H9 (cell line): Measurements from ENCODE around the gene SLC22A12. TPM values are rescaled to one million over a fixed set of nuclear protein-coding genes. Genes with fewer than 3 reads are reported as not detected.

Source experiments
- DNase-seq: peaks from one replicate; pipeline ENCODE4 v3.0.0-alpha.2; 2017
- H2AFZ ChIP-seq: one replicate; pipeline ENCODE4 v1.6.1; 2013; ENCODE audit warnings: mild to moderate bottlenecking, low read length, control low read depth, moderate library complexity
- H2AK5ac ChIP-seq: 2 replicates; pipeline ENCODE4 v1.6.1; 2013; ENCODE audit warnings: low read length, control low read depth, mixed read lengths; ENCODE audit not compliant: insufficient read length
- H2BK120ac ChIP-seq: one replicate; pipeline ENCODE4 v1.6.1; 2013; ENCODE audit warnings: low read depth, mild to moderate bottlenecking, low read length, control low read depth, inconsistent platforms; ENCODE audit not compliant: poor library complexity, severe bottlenecking
- H2BK12ac ChIP-seq: 2 replicates; pipeline ENCODE4 v1.6.1; 2013; ENCODE audit warnings: low read length, control low read depth, mixed read lengths, low read depth; ENCODE audit not compliant: insufficient read length
- H2BK15ac ChIP-seq: 2 replicates; pipeline ENCODE4 v1.6.1; 2013; ENCODE audit warnings: low read depth, low read length, control low read depth
- H2BK20ac ChIP-seq: one replicate; pipeline ENCODE4 v1.6.1; 2013; ENCODE audit warnings: low read depth, mild to moderate bottlenecking, low read length, control low read depth, inconsistent platforms; ENCODE audit not compliant: poor library complexity, severe bottlenecking
- H2BK5ac ChIP-seq: 2 replicates; pipeline ENCODE4 v1.6.1; 2013; ENCODE audit warnings: low read length, control low read depth, mixed read lengths; ENCODE audit not compliant: insufficient read length
- H3K14ac ChIP-seq: 2 replicates; pipeline ENCODE4 v1.6.1; 2013; ENCODE audit warnings: low read length, control low read depth; ENCODE audit not compliant: insufficient read depth
- H3K18ac ChIP-seq: 2 replicates; pipeline ENCODE4 v1.6.1; 2013; ENCODE audit warnings: low read depth, mild to moderate bottlenecking, mixed read lengths, low read length, control low read depth; ENCODE audit not compliant: insufficient read length
- H3K23ac ChIP-seq: 2 replicates; pipeline ENCODE4 v1.6.1; 2013; ENCODE audit warnings: low read length, control low read depth, mixed read lengths, low read depth; ENCODE audit not compliant: insufficient read length
- H3K23me2 ChIP-seq: 2 replicates; pipeline ENCODE4 v1.6.1; 2013; ENCODE audit warnings: low read depth, mild to moderate bottlenecking, mixed read lengths, low read length, control low read depth; ENCODE audit not compliant: insufficient read length, poor library complexity, severe bottlenecking
- H3K27ac ChIP-seq: 2 replicates; pipeline ENCODE4 v1.5.1; 2013; ENCODE audit warnings: low read length, control low read depth, mixed read lengths, low read depth; ENCODE audit not compliant: insufficient read length
- H3K27me3 ChIP-seq: 2 replicates; pipeline ENCODE4 v1.6.1; 2013; ENCODE audit warnings: low read length, control low read depth, inconsistent platforms; ENCODE audit not compliant: insufficient read depth
- H3K4ac ChIP-seq: 2 replicates; pipeline ENCODE4 v1.6.1; 2013; ENCODE audit warnings: low read depth, mild to moderate bottlenecking, control low read depth, inconsistent platforms, low read length, moderate library complexity
- H3K4me1 ChIP-seq: 2 replicates; pipeline ENCODE4 v1.6.1; 2013; ENCODE audit warnings: low read length, control low read depth, inconsistent platforms; ENCODE audit not compliant: insufficient read depth
- H3K4me2 ChIP-seq: 2 replicates; pipeline ENCODE4 v1.6.1; 2013; ENCODE audit warnings: low read length, control low read depth, mixed read lengths; ENCODE audit not compliant: insufficient read length, insufficient read depth
- H3K56ac ChIP-seq: 2 replicates; pipeline ENCODE4 v1.6.1; 2013; ENCODE audit warnings: low read depth, mild to moderate bottlenecking, mixed read lengths, low read length, control low read depth; ENCODE audit not compliant: insufficient read length
- H3K79me1 ChIP-seq: 2 replicates; pipeline ENCODE4 v1.6.1; 2013; ENCODE audit warnings: low read depth, mild to moderate bottlenecking, moderate library complexity, low read length, control low read depth, inconsistent platforms; ENCODE audit not compliant: insufficient read depth, poor library complexity, severe bottlenecking
- H3K79me2 ChIP-seq: 2 replicates; pipeline ENCODE4 v1.6.1; 2013; ENCODE audit warnings: low read length, control low read depth, inconsistent platforms; ENCODE audit not compliant: insufficient read depth
- H3K9ac ChIP-seq: 2 replicates; pipeline ENCODE4 v1.6.1; 2013; ENCODE audit warnings: low read length, control low read depth, mixed read lengths; ENCODE audit not compliant: insufficient read length; ENCODE audit errors: extremely low read depth
- H3K9me3 ChIP-seq: one replicate; pipeline ENCODE4 v1.6.1; 2013; ENCODE audit warnings: low read depth, low read length, inconsistent platforms; ENCODE audit not compliant: control insufficient read depth
- H3T11ph ChIP-seq: one replicate; pipeline ENCODE4 v1.6.1; 2013; ENCODE audit warnings: mild to moderate bottlenecking, low read length, control low read depth, inconsistent platforms
- H4K20me1 ChIP-seq: one replicate; pipeline ENCODE4 v1.6.1; 2013; ENCODE audit not compliant: control insufficient read depth, insufficient read length, insufficient read depth
- H4K5ac ChIP-seq: 2 replicates; pipeline ENCODE4 v1.6.1; 2013; ENCODE audit warnings: low read depth, mild to moderate bottlenecking, mixed read lengths, low read length, control low read depth; ENCODE audit not compliant: insufficient read length
- H4K8ac ChIP-seq: replicated peaks from 2 replicates; pipeline ENCODE4 v1.6.1; 2013; ENCODE audit warnings: low read length, control low read depth, mixed read lengths, low read depth; ENCODE audit not compliant: insufficient read length
- H4K91ac ChIP-seq: 2 replicates; pipeline ENCODE4 v1.6.1; 2013; ENCODE audit warnings: low read depth, mild to moderate bottlenecking, moderate library complexity, mixed read lengths, low read length, control low read depth; ENCODE audit not compliant: insufficient read length
- H3K27ac Mint-ChIP-seq, 3 experiments: 2 replicates in 2 of 3; 3 replicates in 1 of 3; pipeline ENCODE4 v1.8.0; 2020 to 2021; ENCODE audit warnings: mixed read lengths in 3 of 3, mild to moderate bottlenecking in 1 of 3, moderate library complexity in 1 of 3
- H3K27me3 Mint-ChIP-seq: 2 replicates; pipeline ENCODE4 v1.8.0; 2021; ENCODE audit warnings: low read depth, mild to moderate bottlenecking, moderate library complexity, mixed read lengths
- H3K36me3 Mint-ChIP-seq, 3 experiments: 2 replicates in 2 of 3; 3 replicates in 1 of 3; pipeline ENCODE4 v1.8.0; 2020 to 2021; ENCODE audit warnings: low read depth in 3 of 3, mixed read lengths in 3 of 3; ENCODE audit not compliant: insufficient read depth in 1 of 3
- H3K4me1 Mint-ChIP-seq, 2 experiments: 2 replicates each; pipeline ENCODE4 v1.8.0; 2020; ENCODE audit warnings: mixed read lengths in 2 of 2
- H3K4me3 Mint-ChIP-seq, 2 experiments: 2 replicates in 1 of 2; 3 replicates in 1 of 2; pipeline ENCODE4 v1.8.0; 2020 to 2021; ENCODE audit warnings: mild to moderate bottlenecking in 2 of 2, mixed read lengths in 2 of 2, moderate library complexity in 1 of 2
- H3K9me3 Mint-ChIP-seq, 2 experiments: 2 replicates in 1 of 2; 3 replicates in 1 of 2; pipeline ENCODE4 v1.8.0; 2020; ENCODE audit warnings: mild to moderate bottlenecking in 2 of 2, mixed read lengths in 2 of 2, moderate library complexity in 1 of 2
- CTCF ChIP-seq: fragments of 200-600 bp; sonication (generic); conservative IDR thresholded peaks from 3 replicates; pipeline ENCODE4 v1.8.0; 2021; ENCODE audit warnings: antibody characterized with exemption, mild to moderate bottlenecking
- WGBS: extraction: QIAGEN DNeasy Blood & Tissue Kit; methylation state at CpG from one replicate; pipeline ENCODE4 v1.1.7; 2013; ENCODE audit warnings: missing lambda C conversion rate, low lambda C conversion rate, mixed read lengths; ENCODE audit not compliant: insufficient read length; ENCODE audit errors: extremely low coverage; 5-methylcytosine and 5-hydroxymethylcytosine counted together
- total RNA-seq: library from RNA; stranded (reverse); gene quantifications from 2 replicates; pipeline ENCODE4 v1.2.1, GENCODE V29; 2021

Gene SLC22A12
- total RNA-seq, 1 experiment from 2014 or later, result not detected

GRCh38 chr11:64609436-64610047 lies 18.5 kb downstream of the SLC22A12 start:
- TF ChIP-seq CTCF, result no peak
- H4K91ac ChIP-seq, result no peak overlapping the region
- no peak overlapping the region for H3K14ac ChIP-seq
- H3K4me2 ChIP-seq, result no peak overlapping the region
- H4K5ac ChIP-seq, result no peak overlapping the region
- no peak overlapping the region for H3K27ac ChIP-seq
- no peak overlapping the region for H3T11ph ChIP-seq
- no peak overlapping the region for H2BK15ac ChIP-seq
- H3K23ac ChIP-seq, result no peak overlapping the region
- no peak overlapping the region for H3K18ac ChIP-seq
- Mint-ChIP-seq H3K27me3 (peaks cover 21% of the 10 kb centered on the region), H3K4me1 (peaks cover 3 to 33% of the 10 kb centered on the region in 2 experiments), H3K9me3 (no peaks in the 10 kb centered on the region), H3K36me3 (no peaks in the 10 kb centered on the region), H3K4me3 (no peak overlapping the region), H3K27ac (no peak overlapping the region)
- H3K79me2 ChIP-seq, result no peaks in the 10 kb centered on the region
- H2BK20ac ChIP-seq, result no peak overlapping the region
- no peaks in the 10 kb centered on the region; the same call in 1 of the 2 replicates for H3K27me3 ChIP-seq
- no peak overlapping the region for H3K9ac ChIP-seq
- H2BK120ac ChIP-seq, result no peak overlapping the region
- no CpG with 5 or more reads among the region's 5 CpGs for WGBS
- H3K56ac ChIP-seq, result no peak overlapping the region
- no peak overlapping the region for H2AFZ ChIP-seq
- DNase-seq, result no peak
- no peak overlapping the region for H2BK5ac ChIP-seq
- H4K20me1 ChIP-seq, result no peaks in the 10 kb centered on the region
- H2BK12ac ChIP-seq, result no peak overlapping the region
- no peak overlapping the region for H3K4ac ChIP-seq
- no peaks in the 10 kb centered on the region for H3K79me1 ChIP-seq
- H3K23me2 ChIP-seq, result no peaks in the 10 kb centered on the region
- no peaks in the 10 kb centered on the region for H3K9me3 ChIP-seq
- H2AK5ac ChIP-seq, result no peak overlapping the region
- H4K8ac ChIP-seq, result no peak overlapping the region
- H3K4me1 ChIP-seq, result no peaks in the 10 kb centered on the region
